ENCODE results near the gene DPH2. TPM values are rescaled to one million over a fixed set of nuclear protein-coding genes. Genes with fewer than 3 reads are reported as not detected.

The DPH2 gene, protein sequence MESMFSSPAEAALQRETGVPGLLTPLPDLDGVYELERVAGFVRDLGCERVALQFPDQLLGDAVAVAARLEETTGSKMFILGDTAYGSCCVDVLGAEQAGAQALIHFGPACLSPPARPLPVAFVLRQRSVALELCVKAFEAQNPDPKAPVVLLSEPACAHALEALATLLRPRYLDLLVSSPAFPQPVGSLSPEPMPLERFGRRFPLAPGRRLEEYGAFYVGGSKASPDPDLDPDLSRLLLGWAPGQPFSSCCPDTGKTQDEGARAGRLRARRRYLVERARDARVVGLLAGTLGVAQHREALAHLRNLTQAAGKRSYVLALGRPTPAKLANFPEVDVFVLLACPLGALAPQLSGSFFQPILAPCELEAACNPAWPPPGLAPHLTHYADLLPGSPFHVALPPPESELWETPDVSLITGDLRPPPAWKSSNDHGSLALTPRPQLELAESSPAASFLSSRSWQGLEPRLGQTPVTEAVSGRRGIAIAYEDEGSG
- total RNA-seq (2022; extraction: Qiagen RNA extraction; ENCODE audit: low read depth) = 34.7 to 38.6 TPM (median 37.1 TPM) in 5 replicates

DNA sequence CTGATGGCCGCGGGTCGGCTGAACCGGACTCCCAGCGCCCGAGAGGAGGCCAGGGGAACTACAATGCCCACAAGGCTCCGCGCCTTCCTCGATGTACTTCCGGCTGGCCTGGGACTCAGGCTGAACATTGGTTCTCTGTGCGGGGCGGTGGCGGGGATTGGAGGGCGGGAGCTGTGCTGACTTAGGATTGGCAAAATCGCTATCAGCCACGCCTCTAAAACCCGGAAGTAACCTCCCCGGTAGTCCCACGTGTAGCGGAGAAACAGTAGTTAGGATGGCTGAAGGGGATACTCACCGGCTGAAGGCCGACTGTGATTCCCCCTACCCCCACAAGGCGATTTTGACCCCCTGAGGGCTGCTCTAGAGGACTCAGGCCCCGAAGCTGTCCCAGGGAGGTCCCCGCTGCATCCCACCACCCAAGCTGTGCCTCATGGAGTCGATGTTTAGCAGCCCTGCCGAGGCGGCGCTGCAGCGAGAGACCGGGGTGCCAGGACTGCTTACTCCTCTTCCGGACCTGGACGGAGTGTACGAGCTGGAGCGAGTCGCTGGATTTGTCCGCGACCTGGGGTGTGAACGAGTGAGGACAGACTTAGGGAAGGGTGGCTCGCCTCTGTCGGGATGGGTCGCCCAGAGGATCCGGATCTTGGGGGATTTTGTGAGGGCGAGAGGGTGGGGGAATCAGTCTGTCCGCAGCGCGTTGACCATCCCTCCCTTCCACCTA, at the start of gene DPH2:
Gene DPH2, plus strand, starts transcription at position 265 of the 721 bp plus-strand sequence. Its CDS starts 166 bp downstream, at position 431.

GRCh38 chr1:43933386-43934100, 36.3 kb upstream of the DPH2 start, which contains the start of gene ARTN:
Gene ARTN, plus strand, starts transcription at chr1:43933801. Its CDS starts 1,856 bp downstream, at chr1:43935657.

GRCh38 chr1:43946236-43947060, 23.4 kb upstream of the DPH2 start, which contains the start of gene IPO13:
Gene IPO13, plus strand, starts transcription at chr1:43946950. Its CDS starts 651 bp downstream, at chr1:43947601.

GRCh38 chr1:43974443-43975248, 4.8 kb downstream of the DPH2 start, which contains the start of gene ATP6V0B:
Gene ATP6V0B, plus strand, starts transcription at chr1:43974960. Its CDS starts 81 bp downstream, at chr1:43975041.

GRCh38 chr1:43978551-43979260, 8.9 kb downstream of the DPH2 start, which contains the start of gene B4GALT2:
Gene B4GALT2, plus strand, starts transcription at chr1:43979210. Its CDS starts 1,951 bp downstream, at chr1:43981161.

GRCh38 chr1:43991476-43992231, 21.8 kb downstream of the DPH2 start, which contains the start of gene CCDC24:
Gene CCDC24, plus strand, starts transcription at chr1:43991599. Its CDS starts 280 bp downstream, at chr1:43991879.

Other genes with a start within 250 kb of the DPH2 start
- gene ARTN, start 36.2 kb upstream of the DPH2 start, total RNA-seq (2022; extraction: Qiagen RNA extraction; ENCODE audit: low read depth) = 0.09 to 0.32 TPM (median 0.18 TPM) in 5 replicates
- gene IPO13, start 23.1 kb upstream of the DPH2 start, total RNA-seq (2022; extraction: Qiagen RNA extraction; ENCODE audit: low read depth) = 10.5 to 16.0 TPM (median 15.1 TPM) in 5 replicates
- 106 to 172 TPM (median 147 TPM) in 5 replicates for gene ATP6V0B, start 5.0 kb downstream of the DPH2 start, total RNA-seq (2022; extraction: Qiagen RNA extraction; ENCODE audit: low read depth)
- 48.8 to 72.3 TPM (median 68.3 TPM) in 5 replicates for gene B4GALT2, start 9.2 kb downstream of the DPH2 start, total RNA-seq (2022; extraction: Qiagen RNA extraction; ENCODE audit: low read depth)
- gene CCDC24, start 21.6 kb downstream of the DPH2 start, total RNA-seq (2022; extraction: Qiagen RNA extraction; ENCODE audit: low read depth) = 7.0 to 9.5 TPM (median 7.9 TPM) in 5 replicates
- gene SLC6A9, start 61.5 kb downstream of the DPH2 start, total RNA-seq (2022; extraction: Qiagen RNA extraction; ENCODE audit: low read depth) = 12.2 to 17.9 TPM (median 15.7 TPM) in 5 replicates
- 0.57 to 0.67 TPM (median 0.63 TPM) in 5 replicates for gene KLF17, start 148.8 kb downstream of the DPH2 start, total RNA-seq (2022; extraction: Qiagen RNA extraction; ENCODE audit: low read depth)
- not detected in 5 replicates for gene KLF18, start 171.6 kb downstream of the DPH2 start, total RNA-seq (2022; extraction: Qiagen RNA extraction; ENCODE audit: low read depth)
- 20.5 to 22.6 TPM (median 21.8 TPM) in 5 replicates for gene DMAP1, start 243.5 kb downstream of the DPH2 start, total RNA-seq (2022; extraction: Qiagen RNA extraction; ENCODE audit: low read depth)